Measurements from ENCODE around the gene RGS2. TPM values are rescaled to one million over a fixed set of nuclear protein-coding genes. Genes with fewer than 3 reads are reported as not detected.

Gene RGS2
- total RNA-seq, 1 donor from 2014 or later = 6.3 TPM

DNA sequence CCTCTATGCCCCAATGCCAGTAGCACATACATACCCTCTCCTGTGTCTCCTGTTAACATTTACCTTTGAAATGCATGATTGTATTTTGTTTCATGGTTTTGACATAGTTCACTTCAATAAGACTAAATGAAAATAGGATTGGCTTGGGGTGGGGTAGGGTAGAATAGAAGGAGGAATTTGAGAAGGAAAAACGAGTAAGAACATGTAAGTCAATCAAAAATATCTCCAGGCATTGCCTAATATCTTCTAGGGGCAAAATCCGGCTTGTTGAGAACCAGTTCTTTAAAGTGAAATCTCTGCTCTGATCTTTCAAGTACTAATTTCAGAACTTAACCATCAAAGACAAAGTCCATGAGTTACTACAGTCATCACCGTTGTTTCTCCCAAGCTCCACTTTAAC is 31.8 kb upstream of the RGS2 start:
- TF ChIP-seq, protein P1, sequence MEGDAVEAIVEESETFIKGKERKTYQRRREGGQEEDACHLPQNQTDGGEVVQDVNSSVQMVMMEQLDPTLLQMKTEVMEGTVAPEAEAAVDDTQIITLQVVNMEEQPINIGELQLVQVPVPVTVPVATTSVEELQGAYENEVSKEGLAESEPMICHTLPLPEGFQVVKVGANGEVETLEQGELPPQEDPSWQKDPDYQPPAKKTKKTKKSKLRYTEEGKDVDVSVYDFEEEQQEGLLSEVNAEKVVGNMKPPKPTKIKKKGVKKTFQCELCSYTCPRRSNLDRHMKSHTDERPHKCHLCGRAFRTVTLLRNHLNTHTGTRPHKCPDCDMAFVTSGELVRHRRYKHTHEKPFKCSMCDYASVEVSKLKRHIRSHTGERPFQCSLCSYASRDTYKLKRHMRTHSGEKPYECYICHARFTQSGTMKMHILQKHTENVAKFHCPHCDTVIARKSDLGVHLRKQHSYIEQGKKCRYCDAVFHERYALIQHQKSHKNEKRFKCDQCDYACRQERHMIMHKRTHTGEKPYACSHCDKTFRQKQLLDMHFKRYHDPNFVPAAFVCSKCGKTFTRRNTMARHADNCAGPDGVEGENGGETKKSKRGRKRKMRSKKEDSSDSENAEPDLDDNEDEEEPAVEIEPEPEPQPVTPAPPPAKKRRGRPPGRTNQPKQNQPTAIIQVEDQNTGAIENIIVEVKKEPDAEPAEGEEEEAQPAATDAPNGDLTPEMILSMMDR (conservative IDR thresholded peaks at IDR 0.05; ENCODE audit: low read depth, low read length) = no peak
- H3K4me3 ChIP-seq (ENCODE audit: low read depth, low read length) = no peak overlapping the region
- no peak for DNase-seq (ENCODE audit: low read depth)

DNA sequence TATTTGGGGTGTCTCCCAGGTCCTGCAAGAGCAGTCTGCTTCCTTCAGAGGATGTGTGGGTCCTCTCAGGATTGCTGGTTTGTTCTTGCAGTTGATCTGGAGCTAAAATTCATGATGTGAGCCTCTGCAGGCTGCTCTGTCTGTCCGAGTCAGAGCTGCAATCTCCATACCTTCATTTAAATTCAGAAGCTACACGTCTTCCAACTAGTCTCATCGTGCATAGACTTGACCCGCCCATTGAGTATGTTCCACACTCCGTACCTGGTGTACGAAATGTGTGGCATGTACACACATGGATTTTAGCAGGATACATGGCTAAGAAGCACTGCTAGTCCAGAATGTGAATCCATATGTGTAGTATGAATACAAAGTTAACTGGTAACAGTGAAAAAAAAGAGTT is 25.0 kb upstream of the RGS2 start:
- TF ChIP-seq, protein P1 (conservative IDR thresholded peaks at IDR 0.05; ENCODE audit: low read depth, low read length) = no peak
- H3K4me3 ChIP-seq (ENCODE audit: low read depth, low read length) = no peak overlapping the region
- no peak for DNase-seq (ENCODE audit: low read depth)

DNA sequence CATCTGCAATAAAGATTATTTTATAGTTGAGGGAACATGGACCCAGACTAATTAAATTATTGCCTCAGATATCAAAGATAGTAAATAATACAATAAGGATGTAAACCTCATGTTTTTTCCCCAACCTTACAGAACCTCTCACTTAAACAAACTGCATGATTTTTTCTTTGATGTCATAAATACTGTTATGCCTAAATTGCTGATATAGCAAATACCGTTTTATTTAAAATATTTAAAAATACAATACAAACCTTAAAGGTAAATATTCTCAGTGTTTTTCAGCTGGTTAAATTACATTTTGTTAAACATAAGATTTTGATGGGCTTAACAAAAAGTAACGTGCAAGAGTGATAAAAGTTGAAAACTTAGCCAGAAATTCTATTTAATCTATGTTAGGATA is 24.4 kb upstream of the RGS2 start:
- H3K4me3 ChIP-seq (ENCODE audit: low read depth, low read length) = no peak overlapping the region
- DNase-seq (ENCODE audit: low read depth) = no peak
- TF ChIP-seq, protein P1 (conservative IDR thresholded peaks at IDR 0.05; ENCODE audit: low read depth, low read length) = no peak

DNA sequence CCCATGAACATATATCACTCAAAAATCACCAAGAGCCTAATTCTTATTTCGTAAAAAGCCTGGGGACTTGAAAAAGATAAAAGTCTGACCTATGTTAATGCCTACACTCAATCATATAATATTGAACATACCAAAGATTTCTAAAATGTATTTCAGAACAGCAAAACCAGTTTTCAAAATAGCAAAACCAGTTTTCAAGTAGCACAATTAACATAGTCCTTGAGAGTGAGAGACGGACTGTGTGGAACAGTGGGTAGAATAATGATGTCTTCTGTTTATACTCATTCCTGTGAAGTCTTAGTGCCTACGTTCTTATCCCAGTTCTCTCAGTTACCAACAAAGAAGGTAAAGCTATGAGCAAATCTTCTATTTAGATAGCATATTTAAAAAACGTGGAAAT is 22.3 kb upstream of the RGS2 start:
- DNase-seq (ENCODE audit: low read depth) = no peak
- no peak overlapping the region for H3K4me3 ChIP-seq (ENCODE audit: low read depth, low read length)
- TF ChIP-seq, protein P1 (conservative IDR thresholded peaks at IDR 0.05; ENCODE audit: low read depth, low read length) = no peak

DNA sequence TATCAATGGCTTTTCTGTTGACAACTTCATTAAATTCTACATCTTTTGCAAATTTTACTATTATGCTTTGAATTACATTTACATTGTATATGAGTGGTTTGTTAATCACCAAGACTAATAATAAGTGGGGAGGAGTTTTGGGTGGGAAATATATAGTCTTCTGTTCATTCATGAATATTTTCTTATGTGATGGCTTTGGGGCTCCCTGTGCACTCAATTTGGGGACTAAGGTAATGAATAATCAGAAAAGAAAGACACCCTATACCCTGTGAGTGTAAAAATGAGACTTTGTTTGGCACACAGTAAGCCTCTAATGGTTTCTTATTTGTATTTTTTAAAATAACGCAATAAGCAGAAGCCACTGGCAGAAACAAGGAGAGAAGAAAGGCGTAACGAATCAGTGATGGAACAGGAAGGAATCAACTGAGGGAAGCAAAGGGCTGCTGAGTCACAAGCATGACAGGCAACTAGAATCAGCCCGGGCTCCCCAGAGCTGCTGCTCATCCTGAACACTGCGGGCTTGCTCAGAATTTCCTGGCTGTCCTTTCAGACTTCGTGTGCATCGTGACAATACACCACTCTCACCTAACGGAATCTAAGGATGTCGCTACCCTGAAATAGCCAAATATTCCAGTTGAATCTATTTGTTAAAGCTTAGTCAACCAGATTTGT is 20.8 kb upstream of the RGS2 start:
- no peak for DNase-seq (ENCODE audit: low read depth)
- TF ChIP-seq, protein P1 (conservative IDR thresholded peaks at IDR 0.05; ENCODE audit: low read depth, low read length) = no peak
- H3K4me3 ChIP-seq (ENCODE audit: low read depth, low read length) = no peak overlapping the region

DNA sequence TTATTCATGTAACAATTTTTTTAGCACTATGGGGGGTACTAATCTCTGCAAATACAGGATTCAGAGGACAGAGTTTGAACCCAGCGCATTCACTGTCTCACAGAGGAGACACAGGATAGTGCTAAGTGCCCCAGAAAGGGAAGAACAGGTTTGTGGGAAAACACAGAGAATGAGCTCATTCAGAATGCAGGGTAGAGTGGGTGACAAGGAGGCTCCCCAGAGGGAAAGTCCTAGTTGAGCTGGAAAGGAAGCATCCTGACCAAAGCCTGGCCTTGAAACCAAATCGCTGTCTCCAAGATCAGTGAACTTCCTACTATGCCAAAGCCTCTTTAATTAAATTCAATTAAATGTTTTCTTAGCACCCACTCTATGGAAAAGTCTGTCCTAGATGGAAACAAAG is 19.0 kb upstream of the RGS2 start:
- TF ChIP-seq, protein P1 (conservative IDR thresholded peaks at IDR 0.05; ENCODE audit: low read depth, low read length) = no peak
- no peak overlapping the region for H3K4me3 ChIP-seq (ENCODE audit: low read depth, low read length)
- no peak for DNase-seq (ENCODE audit: low read depth)

DNA sequence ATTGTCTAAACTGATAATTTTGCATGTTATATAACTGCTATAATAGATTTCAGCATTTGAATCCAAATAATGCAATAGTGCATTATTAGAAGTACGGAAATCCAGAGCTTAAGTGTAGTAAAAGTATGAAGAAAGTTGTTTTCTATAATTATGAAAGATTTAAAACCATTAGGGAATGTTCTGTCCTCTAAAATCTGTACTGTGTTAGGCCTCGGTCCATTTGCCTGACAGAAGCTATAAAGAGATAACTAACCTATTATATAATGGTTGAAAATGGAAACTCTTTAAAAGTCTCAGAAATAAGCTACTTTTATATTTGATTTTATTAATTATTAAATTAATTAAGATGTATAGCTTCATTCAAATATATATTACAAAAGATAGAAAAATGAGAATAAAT is 16.2 kb upstream of the RGS2 start:
- no peak for DNase-seq (ENCODE audit: low read depth)
- TF ChIP-seq, protein P1 (conservative IDR thresholded peaks at IDR 0.05; ENCODE audit: low read depth, low read length) = no peak
- no peak overlapping the region for H3K4me3 ChIP-seq (ENCODE audit: low read depth, low read length)

All from epithelial cell of proximal tubule (primary cell).